Nephron (organoid): ENCODE data around the gene GFPT1.
A peak's percentile ranks its signal among the peaks of the same experiment; 100 is the strongest.

Experiments
- H3K27ac Mint-ChIP-seq, 3 experiments: 2 replicates each; pipeline ENCODE4 v1.8.0; 2020; ENCODE audit warnings: mixed read lengths in 3 of 3, mild to moderate bottlenecking in 2 of 3, moderate library complexity in 1 of 3
- H3K27me3 Mint-ChIP-seq: 2 replicates; pipeline ENCODE4 v1.8.0; 2021; ENCODE audit warnings: low read depth, mild to moderate bottlenecking, moderate library complexity, mixed read lengths
- H3K36me3 Mint-ChIP-seq: 2 replicates; pipeline ENCODE4 v1.8.0; 2020; ENCODE audit warnings: low read depth, mixed read lengths
- H3K4me1 Mint-ChIP-seq: 2 replicates; pipeline ENCODE4 v1.8.0; 2020; ENCODE audit warnings: mixed read lengths
- H3K4me3 Mint-ChIP-seq, 3 experiments: 2 replicates each; pipeline ENCODE4 v1.8.0; 2020; ENCODE audit warnings: mild to moderate bottlenecking in 3 of 3, mixed read lengths in 3 of 3, moderate library complexity in 2 of 3
- H3K9me3 Mint-ChIP-seq: 2 replicates; pipeline ENCODE4 v1.8.0; 2020; ENCODE audit warnings: mixed read lengths
- TF ChIP-seq, protein P1 (sequence below), 3 experiments: fragments of 200-600 bp; sonication (generic); IDR thresholded peaks; one replicate each; pipeline ENCODE4 v1.5.0; 2021; ENCODE audit warnings: antibody characterized with exemption in 3 of 3; ENCODE audit not compliant: unreplicated experiment in 3 of 3

Gene GFPT1

DNA sequence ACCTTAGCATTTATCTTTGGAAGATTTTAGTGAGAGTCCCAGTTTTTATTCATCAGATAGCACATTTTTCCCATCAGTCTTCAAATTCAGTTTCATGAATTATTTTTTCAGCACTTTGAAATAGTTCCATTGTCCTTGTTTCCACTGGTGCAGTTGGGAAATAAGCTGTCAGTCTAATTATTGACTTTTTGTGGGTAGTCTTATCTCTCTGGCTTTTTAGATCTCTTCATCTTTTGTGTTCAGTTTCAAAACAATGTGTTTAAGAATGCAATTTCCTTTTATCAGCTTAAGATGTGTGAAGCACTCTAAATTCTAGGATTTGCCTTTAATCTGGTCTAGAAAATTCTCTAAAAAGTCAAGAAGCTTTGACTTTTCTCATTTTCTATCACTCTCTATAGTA, 70.5 kb downstream of the GFPT1 start:
- Mint-ChIP-seq H3K4me1 (peaks cover 1% of the 10 kb centered on the region), H3K9me3 (peaks cover 29% of the 10 kb centered on the region), H3K36me3 (peaks cover 63% of the 10 kb centered on the region), H3K27me3 (no peaks in the 10 kb centered on the region), H3K27ac (no peak overlapping the region), H3K4me3 (no peak overlapping the region)
- TF ChIP-seq, protein P1, sequence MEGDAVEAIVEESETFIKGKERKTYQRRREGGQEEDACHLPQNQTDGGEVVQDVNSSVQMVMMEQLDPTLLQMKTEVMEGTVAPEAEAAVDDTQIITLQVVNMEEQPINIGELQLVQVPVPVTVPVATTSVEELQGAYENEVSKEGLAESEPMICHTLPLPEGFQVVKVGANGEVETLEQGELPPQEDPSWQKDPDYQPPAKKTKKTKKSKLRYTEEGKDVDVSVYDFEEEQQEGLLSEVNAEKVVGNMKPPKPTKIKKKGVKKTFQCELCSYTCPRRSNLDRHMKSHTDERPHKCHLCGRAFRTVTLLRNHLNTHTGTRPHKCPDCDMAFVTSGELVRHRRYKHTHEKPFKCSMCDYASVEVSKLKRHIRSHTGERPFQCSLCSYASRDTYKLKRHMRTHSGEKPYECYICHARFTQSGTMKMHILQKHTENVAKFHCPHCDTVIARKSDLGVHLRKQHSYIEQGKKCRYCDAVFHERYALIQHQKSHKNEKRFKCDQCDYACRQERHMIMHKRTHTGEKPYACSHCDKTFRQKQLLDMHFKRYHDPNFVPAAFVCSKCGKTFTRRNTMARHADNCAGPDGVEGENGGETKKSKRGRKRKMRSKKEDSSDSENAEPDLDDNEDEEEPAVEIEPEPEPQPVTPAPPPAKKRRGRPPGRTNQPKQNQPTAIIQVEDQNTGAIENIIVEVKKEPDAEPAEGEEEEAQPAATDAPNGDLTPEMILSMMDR (IDR thresholded peaks at IDR 0.05; ENCODE audit: unreplicated experiment in 3 of 3): no peak

DNA sequence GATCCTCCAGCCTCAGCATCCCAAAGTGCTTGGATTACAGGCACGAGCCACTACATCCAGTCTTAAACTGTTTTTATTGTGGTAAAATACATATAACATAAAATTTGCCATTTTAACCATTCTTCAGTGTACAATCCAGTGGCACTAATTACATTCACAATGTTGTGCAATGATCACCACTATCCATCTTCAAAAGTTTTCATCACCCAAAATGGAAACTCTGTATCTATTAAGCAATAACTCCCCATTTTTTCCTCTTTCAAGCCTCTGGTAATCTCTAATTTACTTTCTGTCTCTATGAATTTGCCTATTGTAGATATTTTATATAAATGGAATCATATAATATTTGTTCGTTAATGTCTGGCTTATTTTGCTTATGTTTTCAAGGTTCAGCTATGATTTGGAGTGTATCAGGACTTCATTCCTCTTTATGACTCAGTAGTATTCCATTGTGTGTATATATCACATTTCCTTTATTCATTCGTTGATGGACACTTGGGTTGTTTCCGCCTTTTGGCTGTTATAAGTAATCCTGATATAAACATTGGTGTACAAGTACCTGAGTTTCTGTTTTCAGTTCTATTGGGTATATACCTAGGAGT, 71.8 kb downstream of the GFPT1 start:
- H3K36me3 Mint-ChIP-seq: peaks cover 55% of the 10 kb centered on the region
- H3K27ac Mint-ChIP-seq: no peak overlapping the region
- peaks cover 29% of the 10 kb centered on the region for H3K9me3 Mint-ChIP-seq
- H3K4me1 Mint-ChIP-seq: peaks cover 14% of the 10 kb centered on the region
- TF ChIP-seq, protein P1 (IDR thresholded peaks at IDR 0.05; ENCODE audit: unreplicated experiment in 3 of 3): no peak
- no peak overlapping the region for H3K4me3 Mint-ChIP-seq
- H3K27me3 Mint-ChIP-seq: no peaks in the 10 kb centered on the region

DNA sequence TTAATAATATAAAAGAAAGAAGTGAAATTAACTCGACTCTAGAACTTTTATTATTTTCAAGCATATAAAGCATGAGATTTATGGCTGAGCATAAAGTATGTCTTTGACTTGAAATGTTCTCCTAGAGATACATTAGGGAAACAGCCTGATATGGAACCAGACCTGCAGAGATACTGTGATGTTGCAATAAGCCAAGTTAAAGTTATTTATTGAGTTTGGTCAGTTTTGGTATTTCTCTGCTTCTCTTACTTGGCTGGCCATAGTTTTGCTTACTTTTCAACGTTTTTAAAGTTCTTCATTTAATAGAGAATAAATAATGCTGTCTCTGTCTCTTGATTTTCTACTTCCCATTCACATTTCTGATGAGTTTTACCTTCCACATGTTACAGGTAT, 76.0 kb downstream of the GFPT1 start:
- H3K4me1 Mint-ChIP-seq: peaks cover 43% of the 10 kb centered on the region
- TF ChIP-seq, protein P1 (IDR thresholded peaks at IDR 0.05; ENCODE audit: unreplicated experiment in 3 of 3): no peak
- H3K27ac Mint-ChIP-seq: peak overlapping the region in 2 of 3 experiments; percentile 73 to 92
- H3K27me3 Mint-ChIP-seq: peaks cover 8% of the 10 kb centered on the region
- peaks cover 12% of the 10 kb centered on the region for H3K9me3 Mint-ChIP-seq
- H3K36me3 Mint-ChIP-seq: peaks cover 21% of the 10 kb centered on the region
- peak overlapping the region in 1 of 3 experiments; percentile 47 for H3K4me3 Mint-ChIP-seq

DNA sequence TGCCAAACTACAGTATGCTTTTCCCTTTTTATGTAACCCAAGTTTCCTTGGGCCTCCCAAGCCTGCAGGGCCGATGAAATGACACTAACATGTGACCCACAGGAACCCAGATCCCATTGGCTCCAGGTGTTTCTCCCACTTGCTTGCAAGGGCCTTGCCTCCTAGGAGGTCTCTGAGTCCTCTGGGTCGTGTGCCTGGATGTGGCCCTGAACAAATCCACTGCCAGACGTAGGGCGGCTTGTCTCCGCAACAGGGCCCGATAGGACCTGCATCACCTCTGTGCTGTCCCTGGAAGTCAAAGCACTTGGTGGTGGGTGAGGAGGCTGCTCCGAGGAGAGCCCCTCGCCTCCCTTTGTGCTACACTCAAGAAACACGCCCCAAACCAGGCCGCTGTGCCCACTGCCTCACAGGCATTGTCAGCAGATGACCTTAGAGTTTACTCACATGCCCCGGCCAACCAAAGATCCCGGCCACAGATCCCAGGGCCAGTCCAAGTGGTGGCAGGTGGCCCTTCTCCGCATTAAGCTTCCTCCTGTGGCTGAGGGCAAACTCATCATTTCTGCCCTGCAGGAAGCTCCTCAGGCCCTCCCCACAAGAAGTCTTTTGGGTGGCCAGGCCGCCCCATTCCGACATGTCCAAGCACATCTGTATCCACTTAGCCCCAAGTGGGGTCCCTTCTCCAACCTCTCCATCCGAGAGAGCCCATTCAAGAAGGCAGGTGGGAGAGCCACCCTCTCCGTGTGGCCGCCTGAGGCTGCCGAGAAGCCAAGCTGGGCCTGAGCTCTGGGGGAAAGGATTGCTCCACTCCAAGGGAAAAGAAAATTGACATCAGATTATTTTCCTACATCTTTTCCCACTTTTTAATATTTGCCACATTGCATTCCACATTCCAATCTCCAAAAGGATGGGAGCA, 76.7 kb downstream of the GFPT1 start:
- H3K9me3 Mint-ChIP-seq: peaks cover 7% of the 10 kb centered on the region
- H3K36me3 Mint-ChIP-seq: peaks cover 15% of the 10 kb centered on the region
- H3K27ac Mint-ChIP-seq: peak overlapping the region; percentile 57 to 92 (median 73)
- peak overlapping the region in 2 of 3 experiments; percentile 24 to 71 for H3K4me3 Mint-ChIP-seq
- TF ChIP-seq, protein P1 (IDR thresholded peaks at IDR 0.05; ENCODE audit: unreplicated experiment in 3 of 3): no peak
- peaks cover 46% of the 10 kb centered on the region for H3K4me1 Mint-ChIP-seq
- peaks cover 11% of the 10 kb centered on the region for H3K27me3 Mint-ChIP-seq

DNA sequence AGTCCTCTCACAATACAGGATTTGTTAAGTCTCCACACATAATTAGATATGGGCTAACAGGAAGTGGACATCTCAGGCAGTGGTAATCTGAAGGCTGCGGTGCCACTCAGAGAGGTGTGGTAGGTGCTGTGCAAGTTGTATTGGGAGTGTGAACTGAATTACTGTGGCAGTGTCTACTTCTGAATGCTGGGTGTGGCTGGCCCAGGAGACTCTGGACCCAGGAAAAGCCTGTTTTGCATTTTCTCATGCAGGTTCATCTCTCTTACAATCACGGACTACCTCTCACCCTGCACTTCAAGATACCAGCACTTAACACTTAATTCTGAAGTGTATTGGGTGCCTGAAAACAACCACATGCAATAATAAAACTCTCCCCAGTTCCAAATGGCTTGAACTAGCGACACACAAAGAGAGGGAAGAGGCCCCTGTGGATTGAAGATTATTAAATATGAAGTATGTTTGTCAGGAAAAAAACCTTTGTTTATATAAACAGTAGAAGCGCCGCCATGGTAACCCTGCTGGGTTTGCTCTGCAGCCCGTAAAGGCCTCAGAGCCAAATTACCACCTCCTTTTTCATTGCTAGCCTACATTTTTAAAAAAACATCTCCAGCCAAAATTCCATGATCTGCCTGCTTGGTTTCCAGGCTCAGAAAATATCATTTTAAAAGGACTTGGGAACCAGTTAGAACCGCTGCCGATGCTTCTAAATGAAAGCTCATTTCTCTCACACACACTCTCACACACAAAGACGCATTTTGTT, 77.5 kb downstream of the GFPT1 start:
- peak overlapping the region; percentile 57 to 92 (median 73) for H3K27ac Mint-ChIP-seq
- H3K4me3 Mint-ChIP-seq: peak overlapping the region; percentile 12 to 71 (median 24)
- peaks cover 7% of the 10 kb centered on the region for H3K9me3 Mint-ChIP-seq
- peaks cover 15% of the 10 kb centered on the region for H3K27me3 Mint-ChIP-seq
- peaks cover 46% of the 10 kb centered on the region for H3K4me1 Mint-ChIP-seq
- peaks cover 13% of the 10 kb centered on the region for H3K36me3 Mint-ChIP-seq
- TF ChIP-seq, protein P1 (IDR thresholded peaks at IDR 0.05; ENCODE audit: unreplicated experiment in 3 of 3): no peak
